ENCODE results near the gene PNLIPRP3. TPM values are rescaled to one million over a fixed set of nuclear protein-coding genes. Genes with fewer than 3 reads are reported as not detected.

PNLIPRP3 gene
- total and polyA plus RNA-seq, 2 donors (not counting 1 experiment from before 2014, with no cell fraction given), result not detected

- Histone ChIP-seq H3K4me3 (ENCODE audit: control extremely low read depth in 1 of 5, extremely low read depth in 1 of 5, insufficient read depth in 1 of 5, low read depth in 2 of 5, low read length in 4 of 5) (no peak overlapping the region), H3K27me3 (replicated peaks in 1 of 4; ENCODE audit: control extremely low read depth in 1 of 4, control insufficient read depth in 3 of 4, insufficient read depth in 4 of 4, low read length in 3 of 4) (no peaks in the 10 kb centered on the region), H3K9me3 (ENCODE audit: control extremely low read depth in 1 of 3, control insufficient read depth in 2 of 3, insufficient read depth in 1 of 3, low read length in 2 of 3) (peaks cover 0 to 7% (median 0%) of the 10 kb centered on the region in 3 donors), H3K36me3 (replicated peaks in 1 of 2; ENCODE audit: control extremely low read depth in 1 of 2, control insufficient read depth in 1 of 2, extremely low read depth in 1 of 2, insufficient read depth in 2 of 2, low read length in 1 of 2) (no peaks in the 10 kb centered on the region), H3K4me1 (ENCODE audit: control insufficient read depth in 2 of 2, insufficient read depth in 2 of 2, low read length in 2 of 2) (no peaks in the 10 kb centered on the region), H3K27ac (ENCODE audit: low read length in 2 of 2) (no peak overlapping the region), H3K9ac (ENCODE audit: low read length) (no peak overlapping the region), H2AFZ (ENCODE audit: insufficient read depth, low read depth, low read length, poor library complexity, severe bottlenecking) (no peak overlapping the region), H3K79me2 (ENCODE audit: control insufficient read depth, insufficient read depth, low read length) (no peaks in the 10 kb centered on the region), H3K4me2 (replicated peaks; ENCODE audit: low read depth, low read length, poor library complexity, severe bottlenecking) (no peak overlapping the region), H4K20me1 (ENCODE audit: control insufficient read depth, insufficient read depth, low read length, poor library complexity, severe bottlenecking) (no peaks in the 10 kb centered on the region)
- intact Hi-C loops (cut with micrococcal nuclease), result no loop called here
- POLR2A ChIA-PET, result no interaction called here
- H3K4me3 Mint-ChIP-seq, result no peak overlapping the region
- H3K9me3 Mint-ChIP-seq (ENCODE audit: insufficient read depth), result peaks cover 4% of the 10 kb centered on the region
- no peaks in the 10 kb centered on the region for H3K4me1 Mint-ChIP-seq
- no peak for DNase-seq
- TF ChIP-seq EZH2 (IDR thresholded peaks at IDR 0.05; ENCODE audit: borderline replicate concordance, insufficient read depth, low read depth, low read length, poor library complexity, severe bottlenecking) (no peak), CTCF (IDR thresholded peaks at IDR 0.05) (no peak)
- CTCF ChIA-PET, result no interaction called here
- no peak for ATAC-seq (ENCODE audit: low read depth)
- peaks cover 4% of the 10 kb centered on the region for H3K27me3 Mint-ChIP-seq
- H3K27ac Mint-ChIP-seq, result no peak overlapping the region
Measured at GRCh38 chr10:116452338-116452720, 24.7 kb downstream of the PNLIPRP3 start.

- Histone ChIP-seq H3K79me2 (ENCODE audit: control insufficient read depth, insufficient read depth, low read length) (no peaks in the 10 kb centered on the region), H3K9me3 (ENCODE audit: control extremely low read depth in 1 of 3, control insufficient read depth in 2 of 3, insufficient read depth in 1 of 3, low read length in 2 of 3) (peaks cover 0 to 5% (median 0%) of the 10 kb centered on the region in 3 donors), H3K27me3 (replicated peaks in 1 of 4; ENCODE audit: control extremely low read depth in 1 of 4, control insufficient read depth in 3 of 4, insufficient read depth in 4 of 4, low read length in 3 of 4) (no peaks in the 10 kb centered on the region), H2AFZ (ENCODE audit: insufficient read depth, low read depth, low read length, poor library complexity, severe bottlenecking) (no peak overlapping the region), H3K4me3 (ENCODE audit: control extremely low read depth in 1 of 5, extremely low read depth in 1 of 5, insufficient read depth in 1 of 5, low read depth in 2 of 5, low read length in 4 of 5) (no peak overlapping the region), H3K36me3 (replicated peaks in 1 of 2; ENCODE audit: control extremely low read depth in 1 of 2, control insufficient read depth in 1 of 2, extremely low read depth in 1 of 2, insufficient read depth in 2 of 2, low read length in 1 of 2) (no peaks in the 10 kb centered on the region), H3K27ac (ENCODE audit: low read length in 2 of 2) (no peak overlapping the region), H4K20me1 (ENCODE audit: control insufficient read depth, insufficient read depth, low read length, poor library complexity, severe bottlenecking) (no peaks in the 10 kb centered on the region), H3K9ac (ENCODE audit: low read length) (no peak overlapping the region), H3K4me2 (replicated peaks; ENCODE audit: low read depth, low read length, poor library complexity, severe bottlenecking) (no peak overlapping the region), H3K4me1 (ENCODE audit: control insufficient read depth in 2 of 2, insufficient read depth in 2 of 2, low read length in 2 of 2) (no peaks in the 10 kb centered on the region)
- Mint-ChIP-seq H3K4me3 (no peak overlapping the region), H3K27me3 (peaks cover 12% of the 10 kb centered on the region), H3K27ac (no peak overlapping the region), H3K9me3 (ENCODE audit: insufficient read depth) (peaks cover 4% of the 10 kb centered on the region), H3K4me1 (no peaks in the 10 kb centered on the region)
- intact Hi-C loops (cut with micrococcal nuclease), result no loop called here
- DNase-seq, result no peak
- ATAC-seq (ENCODE audit: low read depth), result no peak
- ChIA-PET POLR2A (no interaction called here), CTCF (no interaction called here)
- TF ChIP-seq EZH2 (IDR thresholded peaks at IDR 0.05; ENCODE audit: borderline replicate concordance, insufficient read depth, low read depth, low read length, poor library complexity, severe bottlenecking), result no peak
- no peak for TF ChIP-seq CTCF (IDR thresholded peaks at IDR 0.05)
Measured at GRCh38 chr10:116457488-116457887, 29.8 kb downstream of the PNLIPRP3 start.
